DMS 273 (cell line): Measurements from ENCODE around the gene PHF23.

Experiments
- DNase-seq: peaks from one replicate; lab custom pipeline; 2025; ENCODE audit not compliant: unreplicated experiment; lab: John Stamatoyannopoulos, UW

Gene PHF23

GRCh38 chr17:7239091-7240027 lies at the start of gene PHF23:
Gene PHF23 (minus strand): TSS chr17:7239457. CDS start chr17:7239279, 178 bp downstream.
- peak; percentile 99 for DNase-seq

- DNase-seq, result no peak
These were observed 46.4 kb upstream of the PHF23 start for GRCh38 chr17:7285679-7286078.

GRCh38 chr17:7284911-7285310 lies 45.7 kb upstream of the PHF23 start:
- no peak for DNase-seq

- DNase-seq, result no peak
These were observed 44.4 kb upstream of the PHF23 start for GRCh38 chr17:7283471-7284216.

GRCh38 chr17:7282752-7283321 lies 43.6 kb upstream of the PHF23 start:
- peak; percentile 18 for DNase-seq

- no peak for DNase-seq
These were observed 42.9 kb upstream of the PHF23 start for GRCh38 chr17:7281953-7282751.

- DNase-seq, result peak; percentile 97
These were observed 42.1 kb upstream of the PHF23 start, which contains the start of gene SLC2A4 for GRCh38 chr17:7281074-7281952. Gene SLC2A4 (plus strand): TSS chr17:7281718. CDS start chr17:7281935, 217 bp downstream.

- peak; percentile 93 for DNase-seq
These were observed 41.3 kb upstream of the PHF23 start for GRCh38 chr17:7280519-7281073.

- DNase-seq, result no peak
These were observed 40.2 kb upstream of the PHF23 start for GRCh38 chr17:7279448-7279847.

- DNase-seq, result no peak
These were observed 27.5 kb upstream of the PHF23 start for GRCh38 chr17:7266784-7267183.

GRCh38 chr17:7263801-7264078 lies 24.5 kb upstream of the PHF23 start:
- DNase-seq, result no peak

GRCh38 chr17:7262935-7263800 lies 23.9 kb upstream of the PHF23 start:
- DNase-seq, result no peak

- no peak for DNase-seq
These were observed 23.1 kb upstream of the PHF23 start, which contains the start of gene CLDN7 for GRCh38 chr17:7262192-7262934. Gene CLDN7 (minus strand): TSS chr17:7262478. CDS start chr17:7262043, 435 bp downstream.

- no peak for DNase-seq
These were observed 22.3 kb upstream of the PHF23 start for GRCh38 chr17:7261379-7262191.

GRCh38 chr17:7260651-7261378 lies 21.6 kb upstream of the PHF23 start:
- DNase-seq, result peak; percentile 50

- no peak for DNase-seq
These were observed 20.9 kb upstream of the PHF23 start for GRCh38 chr17:7260151-7260550.

- DNase-seq, result no peak
These were observed 20.3 kb upstream of the PHF23 start for GRCh38 chr17:7259555-7259889.
